ENCODE results near the gene NBL1. TPM values are rescaled to one million over a fixed set of nuclear protein-coding genes. Genes with fewer than 3 reads are reported as not detected.

The NBL1 gene
- total and polyA plus RNA-seq, 4 donors = 0.72 to 4.4 (median 1.7) TPM

GRCh38 chr1:19678931-19679453 lies 34.9 kb downstream of the NBL1 start:
- Histone ChIP-seq H3K27me3 (ENCODE audit: control insufficient read depth in 4 of 4, insufficient read depth in 4 of 4, low read length in 3 of 4) (peaks cover 0 to 2% (median 0%) of the 10 kb centered on the region in 4 donors), H3K9ac (ENCODE audit: low read depth in 1 of 2, low read length in 2 of 2) (no peak overlapping the region), H3K9me3 (ENCODE audit: control insufficient read depth in 4 of 4, low read length in 3 of 4) (no peaks in the 10 kb centered on the region), H3K4me3 (ENCODE audit: low read depth in 1 of 3, low read length in 3 of 3) (no peak overlapping the region), H3K4me1 (ENCODE audit: control insufficient read depth in 4 of 4, insufficient read depth in 4 of 4, low read length in 3 of 4) (no peaks in the 10 kb centered on the region), H3K36me3 (ENCODE audit: control insufficient read depth in 4 of 4, insufficient read depth in 3 of 4, low read depth in 1 of 4, low read length in 3 of 4) (peaks cover 0 to 4% (median under 1%) of the 10 kb centered on the region in 4 donors), H3K27ac (ENCODE audit: low read depth in 1 of 2, low read length in 2 of 2) (no peak overlapping the region)
- TF ChIP-seq TAF1 (conservative IDR thresholded peaks at IDR 0.05) (no peak), JUND (IDR thresholded peaks at IDR 0.05) (no peak), NR2F2 (IDR thresholded peaks at IDR 0.05) (no peak), CTCF (IDR thresholded peaks at IDR 0.05; ENCODE audit: low read depth, low read length, missing input control) (no peak), RAD21 (IDR thresholded peaks at IDR 0.05) (no peak), HNF4G (IDR thresholded peaks at IDR 0.05) (no peak), SP1 (IDR thresholded peaks at IDR 0.05) (no peak), ZBTB33 (IDR thresholded peaks at IDR 0.05) (no peak), RXRA (IDR thresholded peaks at IDR 0.05) (no peak), YY1 (IDR thresholded peaks at IDR 0.05) (no peak), EGR1 (IDR thresholded peaks at IDR 0.05; ENCODE audit: low read depth in 2 of 2) (no peak), GABPA (IDR thresholded peaks at IDR 0.05 in 1 of 2, conservative IDR thresholded peaks at IDR 0.05 in 1 of 2) (no peak), ATF3 (IDR thresholded peaks at IDR 0.05) (no peak), HNF4A (conservative IDR thresholded peaks at IDR 0.05) (no peak), MAX (IDR thresholded peaks at IDR 0.05) (no peak), REST (IDR thresholded peaks at IDR 0.05) (no peak), FOXA1 (IDR thresholded peaks at IDR 0.05) (no peak), FOXA2 (IDR thresholded peaks at IDR 0.05) (no peak)
- no peak for DNase-seq (ENCODE audit: low spot score)
- WGBS = 94% methylated on average over 34 of the region's 34 CpGs
